Measurements from ENCODE around the gene CLCN2. TPM values are rescaled to one million over a fixed set of nuclear protein-coding genes. Genes with fewer than 3 reads are reported as not detected.

Gene CLCN2
- total and polyA plus RNA-seq, 2 of the 4 experiments (the other 2 are of a cell fraction): 2.9 to 5.8 TPM

DNA sequence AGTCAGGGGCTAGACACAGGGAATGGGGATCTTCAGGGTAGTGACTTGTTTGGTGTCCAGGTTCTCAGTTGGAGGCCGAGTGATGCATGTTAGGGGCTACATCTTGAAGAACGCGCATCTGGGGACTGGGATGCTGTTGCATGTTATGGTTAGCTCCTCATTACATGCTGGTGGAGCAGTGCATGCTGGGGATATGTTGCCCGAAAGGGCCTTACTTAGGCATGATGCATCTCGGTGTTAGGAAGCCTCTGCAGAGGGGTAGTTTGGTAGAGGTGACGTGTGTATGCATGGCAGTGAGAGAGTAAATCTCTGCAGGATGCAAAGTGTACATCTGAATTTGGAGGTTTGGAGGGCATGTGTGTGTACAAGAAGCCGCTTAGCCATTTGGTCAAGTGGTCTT, 44.6 kb downstream of the CLCN2 start:
- no peak overlapping the region for H2BK120ac ChIP-seq (ENCODE audit: low read depth, low read length)
- H3K23ac ChIP-seq (ENCODE audit: low read depth, low read length): peak overlapping the region; percentile 44
- H3K36me3 ChIP-seq (ENCODE audit: control insufficient read depth, insufficient read depth, low read length): peaks cover 37% of the 10 kb centered on the region
- peaks cover 25% of the 10 kb centered on the region for H3K4me1 ChIP-seq (ENCODE audit: control insufficient read depth, insufficient read depth, low read length)
- H3K4me2 ChIP-seq (ENCODE audit: low read depth, low read length): peak overlapping the region; percentile 95
- dilution Hi-C loops (cut with HindIII; ENCODE audit: low sequenced_read_pairs, unreplicated experiment) (no loop called here), intact Hi-C loops (cut with micrococcal nuclease) (no loop called here), in situ Hi-C loops (cut with MboI; ENCODE audit: low sequenced_read_pairs) (no loop called here)
- no peak overlapping the region for H4K5ac ChIP-seq (ENCODE audit: low read depth, low read length)
- H3K9me1 ChIP-seq (ENCODE audit: insufficient read depth, low read length): peaks cover 27% of the 10 kb centered on the region
- no peak overlapping the region for H2BK5ac ChIP-seq (ENCODE audit: low read depth, low read length, poor library complexity, severe bottlenecking)
- no TSS peak for BruUV-seq (replicated peaks)
- no peak overlapping the region for H4K8ac ChIP-seq (ENCODE audit: low read depth in 2 of 2, low read length in 2 of 2)
- peak overlapping the region; percentile 23 for H2AK9ac ChIP-seq (replicated peaks; ENCODE audit: low read depth, low read length, poor library complexity)
- H2BK15ac ChIP-seq (ENCODE audit: low read depth, low read length): no peak overlapping the region
- peak overlapping the region; percentile 5; the same call in 1 of the 2 replicates for H3K27ac ChIP-seq (ENCODE audit: insufficient read depth, low read length)
- no peak overlapping the region for H4K91ac ChIP-seq (ENCODE audit: insufficient read depth, low read depth, low read length)
- H3K14ac ChIP-seq (replicated peaks; ENCODE audit: low read depth, low read length): peak overlapping the region; percentile 7; the same call in 1 of the 2 replicates
- 89% methylated on average over 5 of the region's 7 CpGs; no CpG with 5 or more reads in 1 of the 2 experiments for whole genome bisulfite sequencing, 2 experiments (ENCODE audit: extremely low coverage in 2 of 2, insufficient read length in 1 of 2)
- ChIA-PET POLR2A (ENCODE audit: unreplicated experiment) (no interaction called here), CTCF (no interaction called here)
- peaks cover 68% of the 10 kb centered on the region for H4K20me1 ChIP-seq (ENCODE audit: insufficient read depth, low read length)
- H3K79me1 ChIP-seq (ENCODE audit: low read depth in 1 of 2, low read length in 2 of 2): peaks cover 12 to 47% of the 10 kb centered on the region in 2 experiments
- no peak overlapping the region for H2BK20ac ChIP-seq (ENCODE audit: low read depth, low read length)
- H3K18ac ChIP-seq (ENCODE audit: low read depth, low read length): no peak overlapping the region
- no peak for ATAC-seq (ENCODE audit: low read depth)
- no peak for TF ChIP-seq CEBPB (IDR thresholded peaks at IDR 0.05; ENCODE audit: low read depth, low read length)
- H2AK5ac ChIP-seq (ENCODE audit: low read depth, low read length): peak overlapping the region; percentile 9; the same call in 1 of the 2 replicates
- H3K4ac ChIP-seq (ENCODE audit: low read depth, low read length): peak overlapping the region; percentile 97; the same call in 1 of the 2 replicates
- H2AFZ ChIP-seq (replicated peaks; ENCODE audit: low read length, poor library complexity): peak overlapping the region; percentile 5
- no peak for DNase-seq
- H3K9me3 ChIP-seq (ENCODE audit: control insufficient read depth, insufficient read depth, low read length): no peaks in the 10 kb centered on the region
- peak overlapping the region; percentile 22; the same call in 1 of the 2 replicates for H3K56ac ChIP-seq (ENCODE audit: extremely low read depth, insufficient read depth, low read length)
- H3K27me3 ChIP-seq (ENCODE audit: control insufficient read depth, insufficient read depth, low read length): no peaks in the 10 kb centered on the region
- peak overlapping the region; percentile 91 for H3K4me3 ChIP-seq (ENCODE audit: insufficient read depth, low read depth, low read length)
- H3K9ac ChIP-seq (ENCODE audit: low read depth, low read length): peak overlapping the region; percentile 98

Measured in IMR-90 (cell line).